NK-92 (cell line): ENCODE measurements around the gene CCDC6.
"Not testable (repeated sequence)": the region's sequence is repeated elsewhere in the genome, so short reads cannot be mapped to it uniquely, and the experiment has no call there.

Source experiments
- DNase-seq: peaks from one replicate; lab custom pipeline; 2025; ENCODE audit not compliant: unreplicated experiment; lab: John Stamatoyannopoulos, UW

Gene CCDC6

DNA sequence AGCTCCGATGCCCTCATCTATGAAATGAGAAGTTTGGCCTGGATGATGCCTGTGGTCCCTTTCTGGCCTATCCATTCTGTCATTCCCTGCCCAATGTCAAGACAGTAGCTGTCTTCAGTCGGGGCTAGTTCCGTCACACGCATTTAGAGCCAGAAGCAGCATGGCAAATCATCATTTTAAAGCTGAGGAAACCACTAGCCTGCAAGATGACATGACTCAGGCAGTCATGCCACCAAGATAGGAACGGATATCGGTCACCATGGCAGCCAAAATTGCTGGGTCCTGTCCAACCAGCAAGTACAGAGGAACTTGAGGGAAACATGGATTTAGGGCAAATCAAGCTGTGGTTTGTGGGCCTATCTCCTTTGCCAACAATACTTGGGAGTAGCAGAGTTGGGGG, 88.6 kb downstream of the CCDC6 start:
- DNase-seq, result no peak

DNA sequence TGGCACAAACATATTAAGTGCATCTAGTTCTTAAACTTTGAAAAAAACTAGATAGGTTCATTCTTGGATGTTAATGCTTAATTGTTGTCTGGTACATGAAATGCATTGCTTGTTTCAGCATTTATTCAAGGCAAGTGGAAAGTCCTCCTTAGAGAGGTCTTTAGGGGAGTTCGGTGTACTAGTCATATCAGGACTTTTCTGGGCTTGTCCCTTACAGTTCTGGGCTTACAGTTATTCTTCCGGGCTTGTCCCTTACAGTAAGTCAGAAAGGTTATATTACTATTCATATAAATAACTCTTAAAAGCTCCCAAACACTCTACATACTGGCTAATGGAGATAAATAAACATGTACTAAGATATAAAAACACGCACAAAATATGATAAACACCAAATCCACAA, 91.5 kb downstream of the CCDC6 start:
- no peak for DNase-seq

GRCh38 chr10:59812519-59813122, 93.7 kb downstream of the CCDC6 start:
- no peak for DNase-seq

DNA sequence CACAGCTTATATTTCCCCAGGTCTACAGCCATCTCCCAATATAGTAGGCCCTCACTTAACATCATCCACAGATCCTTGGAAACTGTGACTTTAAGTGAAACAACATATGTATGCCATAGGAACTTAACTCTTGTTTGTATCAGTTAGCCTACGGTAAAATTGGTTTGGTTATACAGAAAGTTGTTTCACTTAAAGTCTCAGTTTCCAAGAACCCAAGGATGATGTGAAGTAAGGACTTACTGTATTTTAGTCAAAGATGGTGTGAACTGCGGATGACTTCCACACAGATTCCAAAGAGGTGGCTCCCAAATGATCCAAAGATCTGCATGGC, 96.7 kb downstream of the CCDC6 start:
- DNase-seq, result no peak

- no peak for DNase-seq
These were observed 97.3 kb downstream of the CCDC6 start for GRCh38 chr10:59808896-59809643.

DNA sequence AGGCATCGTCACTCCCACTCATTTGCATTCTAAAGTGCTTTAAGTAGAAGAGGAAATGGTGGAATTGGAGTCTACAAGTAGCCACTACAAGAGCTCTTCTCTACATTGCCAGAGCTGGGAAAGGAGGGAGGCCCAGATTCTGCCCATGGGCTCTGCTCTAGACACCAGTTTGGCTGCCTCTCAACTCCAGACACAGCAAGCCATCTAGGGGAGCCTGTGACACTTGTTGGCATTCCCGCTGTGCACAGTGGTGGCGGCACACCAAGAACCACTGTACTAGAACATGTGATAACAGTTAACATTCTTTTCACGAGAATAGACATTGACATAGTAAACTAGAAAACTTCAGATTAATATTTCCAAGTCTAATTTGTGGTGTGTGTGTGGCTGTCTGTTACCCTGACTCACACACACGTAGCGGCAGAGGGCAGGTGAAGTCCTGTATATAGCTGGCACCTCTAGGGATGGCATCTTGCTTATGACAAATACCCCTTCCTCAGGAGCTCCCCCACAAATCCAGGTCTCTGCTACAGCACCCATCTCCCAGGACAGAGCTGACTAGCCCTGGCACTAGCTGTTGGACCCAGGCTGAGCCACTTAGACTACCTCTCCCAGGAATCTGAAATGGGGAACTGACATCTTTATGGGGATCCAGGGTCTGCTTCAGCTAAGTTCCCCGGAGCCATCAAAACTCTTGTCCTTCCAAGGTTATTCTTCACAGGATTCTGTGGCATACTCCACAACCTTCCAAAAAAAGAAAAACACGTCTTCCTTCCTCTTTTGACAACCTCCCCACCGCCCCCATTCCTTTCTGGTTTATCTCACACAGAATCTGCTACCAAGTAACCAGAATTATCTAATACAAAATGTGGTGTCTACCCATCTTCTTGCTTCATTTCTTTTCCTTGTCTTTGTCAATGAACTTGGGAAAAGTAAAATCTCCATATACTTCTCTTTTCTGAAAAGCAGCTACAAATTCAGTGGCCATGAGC, 98.4 kb downstream of the CCDC6 start:
- no peak for DNase-seq

GRCh38 chr10:59805014-59805413, 101.3 kb downstream of the CCDC6 start:
- no peak for DNase-seq

DNA sequence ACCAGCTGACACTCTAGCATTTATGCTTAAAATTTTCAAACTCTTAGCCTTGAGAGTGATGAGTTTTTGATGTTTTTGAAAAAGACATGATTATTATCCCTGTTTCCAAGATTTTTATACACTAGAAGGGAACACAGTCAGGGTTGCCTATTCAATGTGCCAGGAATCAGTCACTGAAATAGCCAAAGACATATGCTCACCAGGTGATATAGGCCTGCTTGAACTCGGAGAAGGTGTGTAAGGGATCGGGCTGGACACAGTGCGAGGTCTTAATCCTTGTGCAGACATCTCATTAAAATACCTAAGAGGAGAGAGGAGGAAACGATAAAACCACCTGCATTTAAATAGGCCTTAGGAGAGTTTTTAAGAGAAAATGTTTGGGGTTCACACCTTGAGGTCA, 102.1 kb downstream of the CCDC6 start:
- DNase-seq, result no peak

DNA sequence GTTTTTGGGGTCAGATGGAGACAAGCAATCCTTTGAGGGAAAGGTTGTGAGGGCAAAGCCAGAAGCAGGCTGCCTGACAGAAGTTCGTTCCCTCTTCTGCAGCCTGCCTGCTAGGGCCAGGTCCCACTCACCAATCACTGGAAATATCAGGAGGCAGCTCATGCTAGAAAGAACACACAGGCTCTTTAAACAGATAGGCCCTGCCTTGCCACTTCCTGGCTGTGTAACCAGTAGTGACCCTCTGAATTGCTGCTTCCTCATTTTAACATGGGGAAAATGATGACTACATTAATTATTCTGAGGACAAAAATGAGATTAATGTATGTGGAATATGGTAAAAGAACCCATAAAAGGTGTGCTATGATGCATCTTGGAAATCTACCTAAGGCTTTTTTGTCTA, 102.6 kb downstream of the CCDC6 start:
- no peak for DNase-seq

DNA sequence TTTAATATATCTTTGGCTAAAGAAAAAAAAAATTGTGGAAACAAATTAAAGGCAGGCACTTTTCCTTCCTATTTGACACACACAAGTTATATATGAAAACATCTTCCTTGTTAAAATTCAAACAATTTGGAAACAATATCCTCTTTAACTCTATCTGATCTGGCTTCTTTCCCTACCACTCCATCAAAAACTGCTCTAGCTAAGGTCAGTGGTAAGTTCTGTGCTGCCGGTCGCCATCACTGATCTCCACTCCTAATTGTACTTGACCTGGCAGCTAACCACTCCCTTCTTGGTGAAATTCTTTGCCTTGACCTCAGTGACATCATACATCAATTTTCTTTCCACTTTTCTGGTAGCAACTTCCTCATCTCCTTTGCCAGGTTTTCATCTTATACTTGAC, 105.2 kb downstream of the CCDC6 start:
- no peak for DNase-seq

DNA sequence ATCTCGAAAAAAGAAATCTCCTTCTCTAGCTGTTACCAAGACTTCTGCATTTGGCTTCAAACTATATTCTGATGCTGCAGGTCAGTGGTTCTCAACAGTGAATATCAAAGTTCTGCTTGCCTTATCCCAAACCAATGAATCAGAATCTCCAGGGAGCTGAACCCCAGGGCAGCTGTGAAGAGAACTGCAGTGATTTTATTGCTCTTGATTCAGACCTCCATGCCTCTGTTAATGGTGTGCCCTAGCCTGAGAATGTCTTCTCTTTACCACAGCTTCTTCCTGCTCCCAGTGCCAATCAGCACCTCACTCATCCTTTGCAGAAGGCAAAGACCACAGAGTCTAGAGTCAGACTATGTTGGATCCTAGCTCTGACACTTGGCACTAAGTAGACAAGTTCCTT, 106.9 kb downstream of the CCDC6 start:
- DNase-seq, result no peak

- DNase-seq, result no peak
These were observed 112.4 kb downstream of the CCDC6 start for GRCh38 chr10:59793919-59794318.

GRCh38 chr10:59792812-59793211, 113.5 kb downstream of the CCDC6 start:
- DNase-seq, result no peak

- no peak for DNase-seq
These were observed 114.8 kb downstream of the CCDC6 start for GRCh38 chr10:59791601-59792000.

DNA sequence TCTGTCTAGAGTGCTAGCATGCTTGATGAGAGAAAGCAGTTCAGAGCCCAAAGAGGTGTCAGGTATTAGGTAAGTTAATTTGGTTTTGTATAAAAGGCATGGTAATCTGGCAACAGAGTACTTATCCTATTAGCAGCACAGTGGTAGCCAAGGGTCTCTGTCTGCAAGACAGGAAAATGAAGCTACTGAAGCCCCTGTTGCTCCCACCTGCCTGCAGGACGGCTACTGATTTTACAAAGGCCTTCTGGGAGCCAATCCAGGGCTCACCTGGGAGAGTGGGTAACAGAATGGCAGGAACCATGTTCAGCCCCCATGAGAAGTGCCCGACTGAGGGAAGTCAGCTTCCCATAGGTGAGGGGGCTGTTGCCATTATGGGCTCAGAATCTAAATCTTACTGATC, 116.3 kb downstream of the CCDC6 start:
- DNase-seq, result not testable (repeated sequence)

DNA sequence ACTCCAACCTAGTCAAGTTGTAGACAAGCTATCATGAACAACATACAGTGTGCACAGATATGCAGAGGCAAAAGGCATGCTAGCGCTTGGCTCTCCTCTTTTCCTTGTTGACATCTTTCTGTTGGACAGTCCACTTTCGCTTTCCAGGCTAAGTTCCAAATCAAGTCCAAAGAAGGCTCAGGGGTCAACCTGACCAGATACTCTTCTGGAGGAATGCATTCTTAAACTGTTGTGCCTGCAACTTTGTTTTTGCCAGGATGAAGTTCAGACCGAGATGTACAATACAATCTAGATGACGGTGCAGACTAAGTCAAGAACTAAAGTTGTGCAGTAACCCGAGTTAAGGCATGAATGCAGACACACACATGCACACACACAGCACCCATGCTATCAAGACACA, 117.4 kb downstream of the CCDC6 start:
- not testable (repeated sequence) for DNase-seq

DNA sequence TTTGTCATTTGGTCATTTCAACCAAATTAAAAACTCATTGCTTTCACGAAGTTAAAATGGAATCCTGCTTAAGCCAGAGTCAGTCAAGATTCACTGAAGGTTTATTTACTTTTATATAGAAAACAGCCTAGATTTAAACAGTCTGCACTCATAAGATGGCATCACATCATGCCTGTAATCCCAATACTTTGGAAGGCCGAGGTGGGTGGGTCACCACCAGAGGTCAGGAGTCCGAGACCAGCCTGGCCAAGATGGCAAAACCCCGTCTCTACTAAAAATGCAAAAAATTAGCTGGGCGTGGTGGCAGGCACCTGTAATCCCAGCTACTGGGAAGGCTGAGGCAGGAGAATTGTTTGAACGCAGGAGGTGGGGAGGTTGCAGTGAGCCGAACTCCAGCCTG, 119.3 kb downstream of the CCDC6 start:
- DNase-seq, result not testable (repeated sequence)

GRCh38 chr10:59785476-59785875, 120.9 kb downstream of the CCDC6 start:
- DNase-seq, result not testable (repeated sequence)

DNA sequence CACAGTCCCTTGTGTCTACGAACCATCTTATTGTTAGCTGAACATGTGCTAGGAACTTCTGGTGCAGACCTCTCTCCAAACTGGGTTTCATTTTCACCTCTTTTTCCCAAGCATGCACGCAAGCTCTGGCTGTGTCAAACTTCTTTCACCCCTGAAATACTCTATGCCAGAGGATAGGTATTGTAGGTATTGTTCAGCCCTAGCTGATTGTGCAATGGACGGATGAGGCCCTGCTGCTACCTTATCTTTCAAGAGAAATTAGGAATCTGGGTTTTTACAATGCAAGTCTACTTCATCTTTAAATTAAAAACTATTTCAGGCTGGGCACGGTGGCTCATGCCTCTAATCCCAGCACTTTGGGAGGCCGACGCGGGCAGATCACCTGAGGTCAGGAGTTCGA, 124.8 kb downstream of the CCDC6 start:
- no peak for DNase-seq

- DNase-seq, result no peak
These were observed 126.4 kb downstream of the CCDC6 start for GRCh38 chr10:59779756-59780533.

GRCh38 chr10:59774451-59774850, 131.9 kb downstream of the CCDC6 start:
- no peak for DNase-seq
